A549 treated with CORT108297 at 1 μM for 4 hours (cell line): ENCODE results near the gene CFAP100. TPM values are rescaled to one million over a fixed set of nuclear protein-coding genes. Genes with fewer than 3 reads are reported as not detected.

Experiments
- total RNA-seq: library from RNA; stranded (reverse); fragments of 200-300 nt; extraction: Qiagen RNA extraction; gene quantifications from 5 replicates; pipeline ENCODE4 v1.2.3, GENCODE V29; 2022

CFAP100 gene
- total RNA-seq: not detected in 5 replicates

DNA sequence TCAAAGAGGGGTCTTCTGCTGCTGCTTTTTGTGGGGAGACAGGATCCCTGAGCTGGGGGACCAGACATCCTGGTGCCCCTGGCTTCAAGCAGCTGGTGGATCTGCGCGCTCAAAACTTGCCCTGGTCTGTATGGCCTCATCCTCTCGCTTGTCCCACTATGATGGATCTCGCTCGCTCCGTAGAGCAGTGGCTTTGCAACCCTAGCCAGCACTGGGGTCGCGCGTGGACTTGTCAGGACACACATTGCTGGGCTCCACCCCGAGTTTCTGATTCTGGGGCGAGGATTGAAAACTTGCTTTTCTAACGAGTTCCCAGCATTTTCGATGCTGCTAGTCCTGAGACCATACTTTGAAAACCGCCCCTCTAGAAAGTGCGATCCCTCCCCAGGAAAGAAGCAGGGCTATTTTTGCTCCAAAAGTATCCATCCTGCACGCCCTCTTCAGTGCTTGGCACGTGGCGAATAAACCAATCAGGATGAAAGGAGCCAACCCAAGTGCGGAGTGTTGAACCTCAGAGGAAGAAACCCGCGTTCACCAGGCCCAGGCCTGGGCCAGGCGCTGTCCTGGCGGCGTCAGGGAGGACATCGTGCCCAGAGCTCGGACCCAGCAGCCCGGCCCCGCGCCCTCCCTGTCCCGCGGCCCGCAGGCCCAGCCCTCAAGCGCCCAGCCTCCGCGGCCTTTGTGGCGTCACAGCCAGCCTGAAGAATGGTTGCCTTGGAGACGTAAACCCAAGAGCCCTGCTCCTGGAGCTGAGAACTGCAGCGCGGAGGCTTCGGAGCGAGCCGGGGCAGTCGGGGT is at the start of gene CFAP100:
Gene CFAP100 (plus strand): TSS at position 731 of the 798 bp plus-strand sequence. CDS start 1,092 bp downstream, outside the sequence.

DNA sequence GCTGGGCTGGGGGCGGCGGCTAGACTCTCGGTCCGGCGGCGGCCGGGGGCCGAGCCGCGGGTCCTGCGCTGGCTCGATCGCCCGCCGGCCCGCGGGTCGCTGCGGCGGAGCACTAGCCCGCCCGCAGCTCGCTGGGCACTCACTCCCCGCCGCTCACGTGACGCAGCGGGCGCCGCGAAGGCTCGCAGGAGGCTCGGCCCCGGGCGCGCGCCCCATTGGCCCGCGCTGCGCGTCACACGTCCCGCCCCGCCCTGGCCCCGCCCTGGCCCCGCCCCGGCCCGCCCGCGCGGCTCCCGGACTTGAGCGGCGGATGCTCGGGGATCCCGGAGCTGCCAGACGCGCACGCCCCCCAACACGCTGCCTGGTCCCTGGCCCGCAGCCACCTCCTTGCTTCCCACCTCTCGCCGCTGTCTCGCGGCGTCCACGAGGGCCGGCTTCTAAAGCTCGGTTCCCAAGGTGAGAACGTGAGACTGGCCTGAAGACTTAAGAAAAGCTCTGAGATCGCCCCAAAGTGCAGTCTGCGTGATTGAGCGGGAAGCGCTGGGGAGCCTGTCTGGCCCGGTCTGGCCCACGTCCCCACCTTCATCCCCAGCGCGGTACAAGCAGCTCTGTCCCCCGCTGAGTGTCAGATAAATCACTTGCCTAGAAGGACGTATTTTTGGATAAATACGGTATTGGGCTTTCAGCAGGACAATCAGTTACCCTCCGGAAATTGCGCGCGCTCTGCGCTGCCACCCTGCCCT is 37.2 kb upstream of the CFAP100 start, which contains the start of gene KLF15:
Gene KLF15 (minus strand): TSS at position 114 of the 743 bp plus-strand sequence. CDS start 4,486 bp downstream, outside the sequence.

DNA sequence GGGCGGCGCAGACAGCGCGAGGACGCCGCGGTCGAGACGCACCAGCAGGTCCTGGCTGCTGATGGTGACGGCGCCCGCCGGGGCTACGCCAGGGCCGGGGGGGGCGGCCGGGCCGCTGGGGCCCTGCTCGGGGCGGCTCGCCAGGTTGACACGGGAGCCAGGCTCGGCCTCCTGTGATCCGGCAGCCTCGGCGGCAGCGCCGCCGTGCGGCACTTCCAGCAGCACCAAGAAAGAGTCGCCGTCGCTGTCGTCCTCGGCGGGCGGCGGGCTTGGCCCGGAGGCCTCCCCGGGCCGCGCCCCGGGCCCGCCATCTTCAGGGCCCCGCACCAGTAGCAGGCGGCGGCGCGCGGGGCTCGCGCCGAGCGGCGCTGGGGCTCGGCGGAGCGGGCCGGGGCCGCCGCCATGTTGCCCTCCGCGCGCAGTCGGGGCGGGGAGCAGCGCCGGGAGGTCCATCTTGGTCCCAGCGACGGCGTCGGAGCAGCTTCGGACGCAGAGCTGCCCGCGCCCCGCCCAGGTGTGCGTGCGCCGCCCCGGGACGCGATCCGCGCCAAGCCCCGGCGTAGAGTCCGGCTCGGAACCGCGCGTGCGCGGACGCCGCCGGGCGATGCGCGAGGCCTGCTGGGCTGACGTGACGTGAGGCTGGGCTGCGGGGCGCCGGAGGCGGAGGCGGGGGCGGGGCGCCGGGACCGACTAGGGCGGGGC is 80.9 kb downstream of the CFAP100 start, which contains the start of gene ZXDC:
Gene ZXDC (minus strand): TSS at position 479 of the 702 bp plus-strand sequence. CDS start 26 bp downstream, at position 453.

Other genes starting within 250 kb of the CFAP100 start
- gene ALDH1L1, start 214.3 kb upstream of the CFAP100 start, total RNA-seq: 0.14 to 0.36 TPM (median 0.17 TPM) in 5 replicates
- gene KLF15, start 37.5 kb upstream of the CFAP100 start, total RNA-seq: 0.06 to 0.11 TPM (median 0.10 TPM) in 5 replicates
- 6.5 to 8.8 TPM (median 8.3 TPM) in 5 replicates for gene ZXDC, start 81.0 kb downstream of the CFAP100 start, total RNA-seq
- not detected in 5 replicates for gene UROC1, start 122.9 kb downstream of the CFAP100 start, total RNA-seq
- 0.50 to 1.4 TPM (median 1.1 TPM) in 5 replicates for gene CHST13, start 129.2 kb downstream of the CFAP100 start, total RNA-seq
- not detected in 5 replicates for gene C3orf22, start 164.0 kb downstream of the CFAP100 start, total RNA-seq